Chondrocyte (in vitro differentiated cells): Measurements from ENCODE around the gene TRAF3IP3. TPM values are rescaled to one million over a fixed set of nuclear protein-coding genes. Genes with fewer than 3 reads are reported as not detected.

Experiments used
- DNase-seq: peaks from one replicate; pipeline ENCODE4 v3.0.0; 2021; ENCODE audit warnings: mixed read lengths, low spot score
- H3K27ac Mint-ChIP-seq: one replicate; pipeline ENCODE4 v1.8.0; 2021; ENCODE audit warnings: mild to moderate bottlenecking, moderate library complexity, mixed read lengths; ENCODE audit not compliant: unreplicated experiment
- H3K27me3 Mint-ChIP-seq: 2 replicates; pipeline ENCODE4 v1.8.0; 2021; ENCODE audit warnings: low read depth, mixed read lengths
- H3K36me3 Mint-ChIP-seq: 2 replicates; pipeline ENCODE4 v1.8.0; 2021; ENCODE audit warnings: low read depth, mixed read lengths
- H3K4me1 Mint-ChIP-seq: 2 replicates; pipeline ENCODE4 v1.8.0; 2021; ENCODE audit warnings: low read depth, mild to moderate bottlenecking, mixed read lengths
- H3K4me3 Mint-ChIP-seq: one replicate; pipeline ENCODE4 v1.8.0; 2021; ENCODE audit warnings: mild to moderate bottlenecking, moderate library complexity, mixed read lengths; ENCODE audit not compliant: unreplicated experiment
- H3K9me3 Mint-ChIP-seq: 2 replicates; pipeline ENCODE4 v1.8.0; 2021; ENCODE audit warnings: low read depth, mixed read lengths
- CTCF ChIP-seq: fragments of 200-600 bp; sonication (generic); IDR thresholded peaks from 2 replicates; pipeline ENCODE4 v1.5.0; 2021; ENCODE audit warnings: antibody characterized with exemption, mild to moderate bottlenecking, moderate library complexity
- total RNA-seq: library from RNA; stranded (reverse); gene quantifications from 3 replicates; pipeline ENCODE4 v1.2.1, GENCODE V29; 2021

TRAF3IP3 gene
- total RNA-seq, 1 donor from 2014 or later, result not detected

DNA sequence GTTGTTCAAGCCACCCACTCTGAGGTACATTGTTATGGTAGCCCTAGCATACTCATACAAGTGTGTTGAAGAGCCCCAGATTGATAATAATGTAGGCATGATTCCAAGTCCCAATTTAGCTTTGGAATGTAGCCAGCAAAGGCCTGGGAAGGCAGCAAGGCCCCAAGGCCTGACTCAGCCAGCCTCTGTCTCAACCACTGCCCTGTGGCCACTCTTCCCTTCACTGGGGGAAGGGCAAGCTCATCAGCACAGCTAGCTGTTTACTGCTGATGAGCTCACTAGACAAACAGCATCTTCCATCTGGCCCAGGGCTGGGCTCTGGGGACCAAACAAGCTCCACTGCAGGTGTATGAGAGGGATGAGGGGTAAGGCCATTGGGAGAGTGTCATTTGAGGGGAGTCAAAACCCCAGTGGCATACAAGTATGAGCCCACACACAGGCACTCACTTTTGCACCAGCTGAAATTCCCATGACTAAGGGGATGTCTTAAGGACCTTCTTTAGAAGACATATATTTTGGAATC is 52.3 kb downstream of the TRAF3IP3 start:
- peak overlapping the region; percentile 34 for H3K27ac Mint-ChIP-seq
- TF ChIP-seq CTCF, result no peak
- peaks cover 12% of the 10 kb centered on the region for H3K27me3 Mint-ChIP-seq

GRCh38 chr1:209809611-209810010 is 53.8 kb downstream of the TRAF3IP3 start:
- Mint-ChIP-seq H3K4me1 (peaks cover 24% of the 10 kb centered on the region), H3K27me3 (peaks cover 7% of the 10 kb centered on the region), H3K9me3 (no peaks in the 10 kb centered on the region), H3K27ac (no peak overlapping the region), H3K36me3 (no peaks in the 10 kb centered on the region), H3K4me3 (no peak overlapping the region)
- no peak for TF ChIP-seq CTCF
- no peak for DNase-seq

More for the DNA sequence above, 52.3 kb downstream of the TRAF3IP3 start:
- no peak for DNase-seq
- no peak overlapping the region for H3K4me3 Mint-ChIP-seq
- H3K36me3 Mint-ChIP-seq, result no peaks in the 10 kb centered on the region
- H3K4me1 Mint-ChIP-seq, result peaks cover 24% of the 10 kb centered on the region
- H3K9me3 Mint-ChIP-seq, result no peaks in the 10 kb centered on the region

DNA sequence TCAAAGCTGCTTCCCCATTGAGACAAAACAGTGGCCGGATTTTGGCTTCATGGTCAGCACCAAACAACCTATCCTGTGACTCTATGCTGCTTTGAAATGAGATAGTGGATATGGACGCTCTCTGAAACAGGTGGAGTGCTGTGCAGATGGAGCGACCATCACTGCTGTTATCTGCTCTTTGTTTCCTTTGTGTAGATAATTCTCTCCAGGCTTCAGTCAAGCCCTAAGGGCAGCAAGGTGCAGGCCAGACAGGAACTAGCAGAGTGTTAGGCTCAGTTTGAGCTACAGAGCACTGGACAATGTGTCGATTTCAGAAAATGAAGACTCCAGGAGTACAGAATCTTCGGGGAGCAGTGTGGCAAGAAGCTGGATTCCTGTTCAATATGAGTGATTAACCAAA is 54.9 kb downstream of the TRAF3IP3 start:
- Mint-ChIP-seq H3K4me3 (no peak overlapping the region), H3K27me3 (peaks cover 1% of the 10 kb centered on the region), H3K4me1 (peaks cover 20% of the 10 kb centered on the region), H3K27ac (no peak overlapping the region), H3K9me3 (no peaks in the 10 kb centered on the region), H3K36me3 (no peaks in the 10 kb centered on the region)
- DNase-seq, result no peak
- TF ChIP-seq CTCF, result no peak

- H3K36me3 Mint-ChIP-seq, result no peaks in the 10 kb centered on the region
- DNase-seq, result no peak
- no peak overlapping the region for H3K27ac Mint-ChIP-seq
- H3K9me3 Mint-ChIP-seq, result no peaks in the 10 kb centered on the region
- H3K4me1 Mint-ChIP-seq, result no peaks in the 10 kb centered on the region
- H3K27me3 Mint-ChIP-seq, result peaks cover 7% of the 10 kb centered on the region
- no peak overlapping the region for H3K4me3 Mint-ChIP-seq
- TF ChIP-seq CTCF, result no peak
Measured at GRCh38 chr1:209813902-209814301, 58.0 kb downstream of the TRAF3IP3 start.

DNA sequence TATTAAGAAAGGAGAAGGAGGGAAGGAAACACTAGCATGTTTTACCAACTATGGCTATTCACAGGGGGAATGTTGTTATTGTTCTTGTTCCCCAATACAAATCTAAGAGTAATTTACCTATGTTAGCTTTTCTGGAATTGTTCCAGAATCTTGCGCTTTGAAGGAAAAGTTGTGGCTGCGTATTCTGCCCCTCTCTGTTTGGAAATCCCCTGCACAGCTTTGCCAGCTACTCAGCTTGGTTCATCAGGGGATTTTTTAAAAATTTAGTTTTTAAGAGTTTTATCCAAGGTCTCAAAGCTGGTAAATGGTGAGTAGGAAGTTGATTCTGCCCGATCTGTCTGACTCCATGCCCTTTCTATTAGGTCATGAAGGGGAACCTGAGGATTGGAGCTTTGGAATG is 59.6 kb downstream of the TRAF3IP3 start:
- peaks cover 14% of the 10 kb centered on the region for H3K27me3 Mint-ChIP-seq
- no peak for DNase-seq
- no peak for TF ChIP-seq CTCF
- no peaks in the 10 kb centered on the region for H3K9me3 Mint-ChIP-seq
- no peak overlapping the region for H3K27ac Mint-ChIP-seq
- no peak overlapping the region for H3K4me3 Mint-ChIP-seq
- H3K4me1 Mint-ChIP-seq, result no peaks in the 10 kb centered on the region
- H3K36me3 Mint-ChIP-seq, result no peaks in the 10 kb centered on the region
